B cell (primary cell): ENCODE data around the gene PLBD1.

Experiments used
- EZH2 ChIP-seq: IDR thresholded peaks from 2 replicates; pipeline ENCODE4 v1.6.1; 2012; ENCODE audit warnings: borderline replicate concordance, low read depth, mild to moderate bottlenecking, moderate library complexity, low read length; ENCODE audit not compliant: insufficient read depth, poor library complexity, severe bottlenecking
- TF ChIP-seq, protein P1 (sequence below): fragments of 200-600 bp; IDR thresholded peaks from one replicate; pipeline ENCODE4 v1.8.0; 2022; ENCODE audit warnings: antibody characterized with exemption, mild to moderate bottlenecking

DNA sequence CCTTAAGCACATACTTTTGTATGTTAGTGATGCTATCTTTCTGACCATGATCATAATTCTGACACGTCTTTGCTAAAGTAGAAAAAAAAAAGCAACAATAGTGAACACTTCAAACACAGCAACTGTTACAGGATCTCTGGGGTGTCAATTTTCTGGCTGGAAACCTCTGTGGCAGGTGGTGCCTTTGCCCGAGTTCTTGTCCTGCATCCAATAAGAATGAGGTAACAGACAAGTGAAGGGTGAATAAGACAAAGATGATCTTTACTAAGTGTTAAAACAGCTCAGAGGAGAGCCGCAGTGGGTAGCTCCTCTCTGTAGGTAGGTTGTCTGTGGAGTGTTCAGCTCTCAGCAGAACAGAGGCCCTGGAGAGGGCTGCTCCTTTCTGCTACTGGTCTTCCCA is 20.9 kb upstream of the PLBD1 start:
- no peak for TF ChIP-seq EZH2
- TF ChIP-seq, protein P1, sequence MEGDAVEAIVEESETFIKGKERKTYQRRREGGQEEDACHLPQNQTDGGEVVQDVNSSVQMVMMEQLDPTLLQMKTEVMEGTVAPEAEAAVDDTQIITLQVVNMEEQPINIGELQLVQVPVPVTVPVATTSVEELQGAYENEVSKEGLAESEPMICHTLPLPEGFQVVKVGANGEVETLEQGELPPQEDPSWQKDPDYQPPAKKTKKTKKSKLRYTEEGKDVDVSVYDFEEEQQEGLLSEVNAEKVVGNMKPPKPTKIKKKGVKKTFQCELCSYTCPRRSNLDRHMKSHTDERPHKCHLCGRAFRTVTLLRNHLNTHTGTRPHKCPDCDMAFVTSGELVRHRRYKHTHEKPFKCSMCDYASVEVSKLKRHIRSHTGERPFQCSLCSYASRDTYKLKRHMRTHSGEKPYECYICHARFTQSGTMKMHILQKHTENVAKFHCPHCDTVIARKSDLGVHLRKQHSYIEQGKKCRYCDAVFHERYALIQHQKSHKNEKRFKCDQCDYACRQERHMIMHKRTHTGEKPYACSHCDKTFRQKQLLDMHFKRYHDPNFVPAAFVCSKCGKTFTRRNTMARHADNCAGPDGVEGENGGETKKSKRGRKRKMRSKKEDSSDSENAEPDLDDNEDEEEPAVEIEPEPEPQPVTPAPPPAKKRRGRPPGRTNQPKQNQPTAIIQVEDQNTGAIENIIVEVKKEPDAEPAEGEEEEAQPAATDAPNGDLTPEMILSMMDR: no peak
